Measurements from ENCODE around the gene TRAF2.

The TRAF2 gene

GRCh38 chr9:136940526-136941230 is 54.4 kb downstream of the TRAF2 start:
- H4K20me1 ChIP-seq (ENCODE audit: insufficient read depth, low read length) = no peaks in the 10 kb centered on the region
- H3K36me3 ChIP-seq (replicated peaks; ENCODE audit: low read depth, low read length) = peaks cover 34% of the 10 kb centered on the region
- TF ChIP-seq EZH2phosphoT487 (IDR thresholded peaks at IDR 0.05; ENCODE audit: low read depth) (no peak), CTCF (IDR thresholded peaks at IDR 0.05; ENCODE audit: low read depth, low read length) (no peak)

GRCh38 chr9:136941231-136942111 is 55.2 kb downstream of the TRAF2 start:
- no peak overlapping the region for H2AFZ ChIP-seq (ENCODE audit: low read depth, low read length)
- no peaks in the 10 kb centered on the region for H4K20me1 ChIP-seq (ENCODE audit: insufficient read depth, low read length)
- H3K4me2 ChIP-seq (ENCODE audit: low read length) = no peak overlapping the region
- no peak overlapping the region for H3K9ac ChIP-seq (ENCODE audit: low read length)
- H3K27ac ChIP-seq (ENCODE audit: low read length) = no peak overlapping the region
- peaks cover 34% of the 10 kb centered on the region for H3K36me3 ChIP-seq (replicated peaks; ENCODE audit: low read depth, low read length)
- no peaks in the 10 kb centered on the region for H3K9me3 ChIP-seq (ENCODE audit: insufficient read depth, low read length)
- H3K27me3 ChIP-seq (ENCODE audit: low read depth, low read length) = no peaks in the 10 kb centered on the region
- TF ChIP-seq EZH2phosphoT487 (IDR thresholded peaks at IDR 0.05; ENCODE audit: low read depth) (no peak), CTCF (IDR thresholded peaks at IDR 0.05; ENCODE audit: low read depth, low read length) (no peak)
- H3K4me3 ChIP-seq (ENCODE audit: low read length) = no peak overlapping the region
- peaks cover 12% of the 10 kb centered on the region for H3K4me1 ChIP-seq (ENCODE audit: low read length)
- H3K79me2 ChIP-seq (ENCODE audit: low read length) = peaks cover 18% of the 10 kb centered on the region

More at GRCh38 chr9:136940526-136941230, 54.4 kb downstream of the TRAF2 start:
- no peaks in the 10 kb centered on the region for H3K27me3 ChIP-seq (ENCODE audit: low read depth, low read length)
- H2AFZ ChIP-seq (ENCODE audit: low read depth, low read length) = no peak overlapping the region
- peaks cover 18% of the 10 kb centered on the region for H3K79me2 ChIP-seq (ENCODE audit: low read length)
- no peak overlapping the region for H3K4me3 ChIP-seq (ENCODE audit: low read length)
- no peak overlapping the region for H3K4me2 ChIP-seq (ENCODE audit: low read length)
- no peak overlapping the region for H3K27ac ChIP-seq (ENCODE audit: low read length)
- H3K9ac ChIP-seq (ENCODE audit: low read length) = no peak overlapping the region
- H3K9me3 ChIP-seq (ENCODE audit: insufficient read depth, low read length) = no peaks in the 10 kb centered on the region
- H3K4me1 ChIP-seq (ENCODE audit: low read length) = peaks cover 12% of the 10 kb centered on the region

- Histone ChIP-seq H3K4me3 (ENCODE audit: low read length) (no peak overlapping the region), H3K4me2 (ENCODE audit: low read length) (no peak overlapping the region), H3K27me3 (ENCODE audit: low read depth, low read length) (no peaks in the 10 kb centered on the region), H3K27ac (ENCODE audit: low read length) (no peak overlapping the region), H4K20me1 (ENCODE audit: insufficient read depth, low read length) (no peaks in the 10 kb centered on the region), H3K9me3 (ENCODE audit: insufficient read depth, low read length) (no peaks in the 10 kb centered on the region), H3K79me2 (ENCODE audit: low read length) (peaks cover 18% of the 10 kb centered on the region), H3K9ac (ENCODE audit: low read length) (no peak overlapping the region), H2AFZ (ENCODE audit: low read depth, low read length) (no peak overlapping the region), H3K36me3 (replicated peaks; ENCODE audit: low read depth, low read length) (peaks cover 34% of the 10 kb centered on the region), H3K4me1 (ENCODE audit: low read length) (peaks cover 13% of the 10 kb centered on the region)
- no peak for TF ChIP-seq EZH2phosphoT487 (IDR thresholded peaks at IDR 0.05; ENCODE audit: low read depth)
- TF ChIP-seq CTCF (IDR thresholded peaks at IDR 0.05; ENCODE audit: low read depth, low read length) = no peak
These were observed 56.0 kb downstream of the TRAF2 start for GRCh38 chr9:136942112-136942880.
